NCI-H510A treated with DMSO at 0.1 percent for 48 hours (cell line): Measurements from ENCODE around the gene ERGIC1.
"Not testable (repeated sequence)": the region's sequence is repeated elsewhere in the genome, so short reads cannot be mapped to it uniquely, and the experiment has no call there.

ENCODE experiments used
- DNase-seq: peaks from one replicate; lab custom pipeline; 2025; lab: John Stamatoyannopoulos, UW

The ERGIC1 gene

GRCh38 chr5:172830275-172830799, 3.7 kb upstream of the ERGIC1 start:
- DNase-seq, result no peak

GRCh38 chr5:172830876-172831662, 3.0 kb upstream of the ERGIC1 start:
- DNase-seq, result no peak

- DNase-seq, result no peak
Measured at GRCh38 chr5:172832383-172833315, 1.4 kb upstream of the ERGIC1 start.

GRCh38 chr5:172833372-172833685, 722 bp upstream of the ERGIC1 start:
- DNase-seq, result no peak

GRCh38 chr5:172834415-172835289, 601 bp downstream of the ERGIC1 start:
- peak; percentile 1 for DNase-seq

- no peak for DNase-seq
Measured at GRCh38 chr5:172835290-172835993, 1.4 kb downstream of the ERGIC1 start.

- no peak for DNase-seq
Measured at GRCh38 chr5:172835994-172836356, 1.9 kb downstream of the ERGIC1 start.

GRCh38 chr5:172837640-172838039, 3.6 kb downstream of the ERGIC1 start:
- DNase-seq, result peak; percentile 75

- no peak for DNase-seq
Measured at GRCh38 chr5:172838151-172838875, 4.3 kb downstream of the ERGIC1 start.

- DNase-seq, result no peak
Measured at GRCh38 chr5:172839669-172840431, 5.8 kb downstream of the ERGIC1 start.

- DNase-seq, result no peak
Measured at GRCh38 chr5:172840432-172841154, 6.5 kb downstream of the ERGIC1 start.

- DNase-seq, result no peak
Measured at GRCh38 chr5:172841256-172841655, 7.2 kb downstream of the ERGIC1 start.

- DNase-seq, result no peak
Measured at GRCh38 chr5:172843825-172844576, 9.9 kb downstream of the ERGIC1 start.

- no peak for DNase-seq
Measured at GRCh38 chr5:172844577-172844838, 10.5 kb downstream of the ERGIC1 start.

GRCh38 chr5:172845154-172845553, 11.1 kb downstream of the ERGIC1 start:
- no peak for DNase-seq

GRCh38 chr5:172845576-172845975, 11.5 kb downstream of the ERGIC1 start:
- no peak for DNase-seq

- DNase-seq, result no peak
Measured at GRCh38 chr5:172846249-172846648, 12.2 kb downstream of the ERGIC1 start.

- no peak for DNase-seq
Measured at GRCh38 chr5:172846677-172847076, 12.6 kb downstream of the ERGIC1 start.

GRCh38 chr5:172847584-172847983, 13.5 kb downstream of the ERGIC1 start:
- not testable (repeated sequence) for DNase-seq
